ENCODE measurements around the gene S100Z.

GRCh38 chr5:76813982-76814562 lies 35.7 kb upstream of the S100Z start:
- TF ChIP-seq REST (IDR thresholded peaks at IDR 0.05; ENCODE audit: low read depth) (no peak), ZBTB7A (IDR thresholded peaks at IDR 0.05; ENCODE audit: low read depth) (no peak), CREB1 (IDR thresholded peaks at IDR 0.05; ENCODE audit: low read depth) (no peak), MAX (IDR thresholded peaks at IDR 0.05) (no peak), TAF1 (IDR thresholded peaks at IDR 0.05; ENCODE audit: low read depth) (no peak), EP300 (IDR thresholded peaks at IDR 0.05; ENCODE audit: borderline replicate concordance) (no peak), RAD21 (IDR thresholded peaks at IDR 0.05; ENCODE audit: low read depth) (no peak), TCF12 (IDR thresholded peaks at IDR 0.05; ENCODE audit: low read depth) (no peak), EGR1 (IDR thresholded peaks at IDR 0.05) (no peak)
